GM18505 (cell line): ENCODE measurements around the gene SHC1.
A peak's percentile ranks its signal among the peaks of the same experiment; 100 is the strongest.

Experiments used
- ATAC-seq: cut with Tn5 transposase; IDR thresholded peaks from one replicate; pipeline ENCODE4 v1.9.1; 2021; ENCODE audit not compliant: unreplicated experiment
- POLR2A ChIP-seq: IDR thresholded peaks from 4 replicates; pipeline ENCODE4 v1.6.1; 2011; ENCODE audit warnings: borderline replicate concordance; ENCODE audit not compliant: insufficient read depth, insufficient read length; ENCODE audit errors: extremely low read depth

Gene SHC1

GRCh38 chr1:154967331-154967950 lies 3.1 kb downstream of the SHC1 start:
- no peak for ATAC-seq
- TF ChIP-seq POLR2A, result no peak

- no peak for ATAC-seq
Observed at GRCh38 chr1:154966111-154966510, 4.4 kb downstream of the SHC1 start.

GRCh38 chr1:154964359-154964758 lies 6.2 kb downstream of the SHC1 start:
- no peak for ATAC-seq
- no peak for TF ChIP-seq POLR2A

More at GRCh38 chr1:154966111-154966510, 4.4 kb downstream of the SHC1 start:
- TF ChIP-seq POLR2A, result no peak

GRCh38 chr1:154963643-154964042 lies 6.9 kb downstream of the SHC1 start:
- ATAC-seq, result no peak
- TF ChIP-seq POLR2A, result no peak

GRCh38 chr1:154962795-154963330 lies 7.7 kb downstream of the SHC1 start:
- no peak for TF ChIP-seq POLR2A
- no peak for ATAC-seq

GRCh38 chr1:154962156-154962749 lies 8.3 kb downstream of the SHC1 start:
- peak; percentile 13 for ATAC-seq
- TF ChIP-seq POLR2A, result no peak

GRCh38 chr1:154961207-154962155 lies 9.1 kb downstream of the SHC1 start, which contains the start of gene PYGO2:
Gene PYGO2 (minus strand): TSS chr1:154961782. CDS start chr1:154961576, 206 bp downstream.
- TF ChIP-seq POLR2A, result peak; percentile 92
- ATAC-seq, result peak; percentile 72

GRCh38 chr1:154960446-154961136 lies 10.0 kb downstream of the SHC1 start:
- TF ChIP-seq POLR2A, result no peak
- no peak for ATAC-seq

- no peak for ATAC-seq
- no peak for TF ChIP-seq POLR2A
Observed at GRCh38 chr1:154959426-154959780, 11.1 kb downstream of the SHC1 start.

GRCh38 chr1:154958681-154959425 lies 11.7 kb downstream of the SHC1 start:
- no peak for TF ChIP-seq POLR2A
- ATAC-seq, result no peak

GRCh38 chr1:154958036-154958435 lies 12.5 kb downstream of the SHC1 start:
- ATAC-seq, result no peak

GRCh38 chr1:154957091-154957657 lies 13.4 kb downstream of the SHC1 start:
- no peak for ATAC-seq
- TF ChIP-seq POLR2A, result no peak

More at GRCh38 chr1:154958036-154958435, 12.5 kb downstream of the SHC1 start:
- no peak for TF ChIP-seq POLR2A
